Calu3 (cell line): ENCODE results near the gene TPCN2. TPM values are rescaled to one million over a fixed set of nuclear protein-coding genes. Genes with fewer than 3 reads are reported as not detected.

Experiments
- BruUV-seq: library from RNA; stranded (reverse); fragments of 400-500 nt; replicated peaks from 2 replicates; lab custom pipeline; 2021; lab: Mats Ljungman, UMichigan
- CTCF ChIA-PET: fragments of 300-600 bp; sonication (Branson Sonifier 250); formaldehyde crosslinking; loops from one replicate; lab custom pipeline; 2022; ENCODE audit warnings: antibody characterized with exemption; lab: Charles Lee
- DNase-seq: peaks from one replicate; pipeline ENCODE4 v3.0.0; 2022
- H3K27ac Mint-ChIP-seq: one replicate; pipeline ENCODE4 v1.8.0; 2022; ENCODE audit warnings: mixed read lengths; ENCODE audit not compliant: unreplicated experiment
- H3K27me3 Mint-ChIP-seq: one replicate; pipeline ENCODE4 v1.8.0; 2022; ENCODE audit warnings: mixed read lengths; ENCODE audit not compliant: unreplicated experiment
- H3K36me3 Mint-ChIP-seq: one replicate; pipeline ENCODE4 v1.8.0; 2022; ENCODE audit warnings: mild to moderate bottlenecking, moderate library complexity, mixed read lengths; ENCODE audit not compliant: insufficient read depth, unreplicated experiment
- H3K4me1 Mint-ChIP-seq: one replicate; pipeline ENCODE4 v1.8.0; 2022; ENCODE audit warnings: mild to moderate bottlenecking, low read depth, mixed read lengths; ENCODE audit not compliant: unreplicated experiment
- H3K4me3 Mint-ChIP-seq: one replicate; pipeline ENCODE4 v1.8.0; 2022; ENCODE audit warnings: mild to moderate bottlenecking, low read depth, moderate library complexity, mixed read lengths; ENCODE audit not compliant: unreplicated experiment
- H3K9me3 Mint-ChIP-seq: one replicate; pipeline ENCODE4 v1.8.0; 2022; ENCODE audit warnings: low read depth, mixed read lengths; ENCODE audit not compliant: unreplicated experiment
- CTCF ChIP-seq: fragments of 200-600 bp; IDR thresholded peaks from one replicate; pipeline ENCODE4 v1.8.0; 2022; ENCODE audit warnings: antibody characterized with exemption; ENCODE audit not compliant: unreplicated experiment
- intact Hi-C: fragments of 100-400 bp; cut with micrococcal nuclease; formaldehyde crosslinking; loops from one replicate; pipeline ENCODE4 v1.10.0; 2022; ENCODE audit not compliant: unreplicated experiment
- total RNA-seq: library from RNA; stranded (reverse); gene quantifications from 2 replicates; pipeline ENCODE4 v1.2.3, GENCODE V29; 2022

Gene TPCN2
- total RNA-seq, 1 experiment from 2014 or later = 21.9 TPM

DNA sequence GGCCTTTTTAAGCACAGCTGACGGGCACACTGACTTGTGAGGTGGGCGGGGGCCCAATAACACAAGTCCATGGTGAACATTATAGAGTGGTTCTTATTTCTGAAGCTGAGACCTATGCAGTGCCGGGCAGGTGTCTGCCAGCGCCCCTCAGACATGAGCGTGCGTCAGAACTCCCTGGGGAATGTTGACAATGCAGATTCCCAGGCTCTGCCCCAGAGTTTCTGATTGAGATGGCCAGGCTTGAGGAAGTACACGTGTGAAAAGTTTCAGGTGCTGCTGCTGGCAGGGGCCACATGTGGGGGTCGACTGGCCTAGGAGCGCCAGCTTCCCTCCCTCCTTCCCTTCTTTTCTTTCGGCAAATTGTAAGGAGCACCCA, 46.2 kb downstream of the TPCN2 start:
- Mint-ChIP-seq H3K9me3 (no peaks in the 10 kb centered on the region), H3K27ac (no peak overlapping the region), H3K4me1 (peaks cover 8% of the 10 kb centered on the region), H3K27me3 (no peaks in the 10 kb centered on the region), H3K4me3 (no peak overlapping the region), H3K36me3 (peaks cover 6% of the 10 kb centered on the region)
- CTCF ChIA-PET = no interaction called here
- no TSS peak for BruUV-seq
- DNase-seq = no peak
- no peak for TF ChIP-seq CTCF
- intact Hi-C loops = no loop called here

- no peaks in the 10 kb centered on the region for H3K27me3 Mint-ChIP-seq
- no peak for DNase-seq
- intact Hi-C loops = no loop called here
- CTCF ChIA-PET = no interaction called here
- H3K36me3 Mint-ChIP-seq = peaks cover 6% of the 10 kb centered on the region
- no peak for TF ChIP-seq CTCF
- no peak overlapping the region for H3K4me3 Mint-ChIP-seq
- H3K4me1 Mint-ChIP-seq = peaks cover 8% of the 10 kb centered on the region
- H3K27ac Mint-ChIP-seq = no peak overlapping the region
- BruUV-seq = no TSS peak
- H3K9me3 Mint-ChIP-seq = no peaks in the 10 kb centered on the region
Observed at GRCh38 chr11:69095300-69095699, 46.6 kb downstream of the TPCN2 start.

- no peak overlapping the region for H3K27ac Mint-ChIP-seq
- H3K9me3 Mint-ChIP-seq = no peaks in the 10 kb centered on the region
- H3K27me3 Mint-ChIP-seq = no peaks in the 10 kb centered on the region
- no peak overlapping the region for H3K4me3 Mint-ChIP-seq
- peaks cover 8% of the 10 kb centered on the region for H3K4me1 Mint-ChIP-seq
- intact Hi-C loops = no loop called here
- H3K36me3 Mint-ChIP-seq = peaks cover 11% of the 10 kb centered on the region
- CTCF ChIA-PET = no interaction called here
- no TSS peak for BruUV-seq
- no peak for TF ChIP-seq CTCF
- DNase-seq = no peak
Observed at GRCh38 chr11:69096473-69096872, 47.7 kb downstream of the TPCN2 start.

DNA sequence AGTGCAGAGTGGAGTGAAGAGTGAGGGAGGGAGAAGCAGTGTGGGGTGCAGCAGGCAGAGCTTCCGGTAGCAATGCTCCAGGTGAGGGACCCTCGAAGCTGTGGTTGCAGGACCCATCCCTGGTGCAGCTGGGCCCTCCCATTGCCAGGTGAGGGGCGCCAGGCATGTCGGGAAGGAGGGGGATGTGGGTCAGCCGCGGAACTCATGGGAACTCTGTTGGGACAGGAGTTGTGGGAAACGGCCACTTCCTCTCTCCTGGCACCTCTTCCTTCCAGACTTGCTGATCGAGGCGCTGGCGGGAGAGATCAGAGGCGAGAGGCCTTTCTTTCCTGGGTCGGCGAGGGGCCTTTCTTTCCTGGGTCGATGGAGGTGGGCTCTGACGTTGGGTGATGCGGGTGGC, 48.5 kb downstream of the TPCN2 start:
- no peaks in the 10 kb centered on the region for H3K27me3 Mint-ChIP-seq
- CTCF ChIA-PET = interaction anchor here (0.5 kb wide), 1 partner anchor 27 kb away, joined by 3 read pairs; no protein-coding TSS in a partner anchor
- no peak for TF ChIP-seq CTCF
- H3K4me1 Mint-ChIP-seq = peaks cover 15% of the 10 kb centered on the region
- no peak for DNase-seq
- H3K9me3 Mint-ChIP-seq = no peaks in the 10 kb centered on the region
- H3K4me3 Mint-ChIP-seq = no peak overlapping the region
- peaks cover 14% of the 10 kb centered on the region for H3K36me3 Mint-ChIP-seq
- intact Hi-C loops = no loop called here
- H3K27ac Mint-ChIP-seq = no peak overlapping the region
- BruUV-seq = no TSS peak
